T47D (cell line): ENCODE data around the gene CLN3.

ENCODE experiments used
- DNase-seq, 2 experiments: peaks; one replicate each; pipeline versions ENCODE4 v3.0.0 to v3.0.0-alpha.2; 2011 to 2012; ENCODE audit warnings: low read depth in 1 of 2, low spot score in 1 of 2
- JUND ChIP-seq: IDR thresholded peaks from 2 replicates; pipeline ENCODE4 v1.6.1; 2012; ENCODE audit warnings: low read depth
- in situ Hi-C: cut with HindIII; loops from 2 replicates; pipeline ENCODE4 v1.10.0; 2016; ENCODE audit warnings: low sequenced_read_pairs, low pct_unique_long_range_greater_than_20kb

Gene CLN3

DNA sequence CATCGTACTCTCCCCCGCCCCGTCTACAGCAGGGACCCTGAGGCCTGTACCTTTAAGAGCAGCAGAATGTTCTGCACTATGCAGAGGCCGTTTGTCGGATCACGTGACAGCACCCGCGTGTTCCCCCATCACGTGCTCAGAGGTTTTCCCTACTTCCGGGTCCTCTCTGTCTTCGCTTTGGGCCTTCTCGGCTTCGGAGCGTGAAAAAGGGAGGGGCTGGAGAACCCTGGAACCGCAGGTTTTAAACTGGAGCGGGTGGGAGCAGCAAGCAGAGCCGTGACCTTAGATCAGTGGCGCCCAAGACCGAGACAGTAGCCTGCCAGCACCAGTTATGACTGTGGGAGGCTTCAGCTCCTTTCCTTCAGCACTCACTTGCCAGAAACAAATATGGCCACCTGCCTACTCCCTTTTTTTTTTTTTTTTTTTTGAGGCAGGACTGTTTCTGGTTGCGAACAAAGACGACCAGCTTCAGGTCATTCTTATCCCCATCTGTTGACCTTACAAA, at the start of gene CLN3:
Gene CLN3, minus strand, starts transcription at position 105 of the 505 bp plus-strand sequence. CDS start 315 bp downstream, outside the sequence.
- peak; percentile 86 to 98 for DNase-seq
- TF ChIP-seq JUND = no peak
- in situ Hi-C loops = no loop called here

DNA sequence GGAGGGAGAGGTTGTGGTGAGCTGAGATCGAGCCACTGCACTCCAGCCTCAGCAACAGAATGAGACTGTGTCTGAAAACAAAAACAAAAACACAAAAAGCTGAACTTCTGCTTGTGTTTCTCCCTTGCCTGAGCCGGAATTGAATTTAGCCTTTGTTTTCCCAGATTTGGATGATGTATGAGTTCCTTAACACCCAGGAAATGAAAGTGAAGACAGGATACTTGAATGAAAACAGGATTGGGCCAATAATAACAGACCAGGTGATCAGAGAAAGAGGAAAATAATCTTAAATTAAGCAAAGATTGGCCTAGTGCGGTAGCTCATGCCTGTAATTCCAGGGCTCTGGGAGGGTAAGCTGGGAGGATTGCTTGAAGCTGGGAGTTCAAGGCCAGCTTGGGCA, 48.5 kb upstream of the CLN3 start:
- in situ Hi-C loops = no loop called here
- TF ChIP-seq JUND = no peak
- no peak for DNase-seq

DNA sequence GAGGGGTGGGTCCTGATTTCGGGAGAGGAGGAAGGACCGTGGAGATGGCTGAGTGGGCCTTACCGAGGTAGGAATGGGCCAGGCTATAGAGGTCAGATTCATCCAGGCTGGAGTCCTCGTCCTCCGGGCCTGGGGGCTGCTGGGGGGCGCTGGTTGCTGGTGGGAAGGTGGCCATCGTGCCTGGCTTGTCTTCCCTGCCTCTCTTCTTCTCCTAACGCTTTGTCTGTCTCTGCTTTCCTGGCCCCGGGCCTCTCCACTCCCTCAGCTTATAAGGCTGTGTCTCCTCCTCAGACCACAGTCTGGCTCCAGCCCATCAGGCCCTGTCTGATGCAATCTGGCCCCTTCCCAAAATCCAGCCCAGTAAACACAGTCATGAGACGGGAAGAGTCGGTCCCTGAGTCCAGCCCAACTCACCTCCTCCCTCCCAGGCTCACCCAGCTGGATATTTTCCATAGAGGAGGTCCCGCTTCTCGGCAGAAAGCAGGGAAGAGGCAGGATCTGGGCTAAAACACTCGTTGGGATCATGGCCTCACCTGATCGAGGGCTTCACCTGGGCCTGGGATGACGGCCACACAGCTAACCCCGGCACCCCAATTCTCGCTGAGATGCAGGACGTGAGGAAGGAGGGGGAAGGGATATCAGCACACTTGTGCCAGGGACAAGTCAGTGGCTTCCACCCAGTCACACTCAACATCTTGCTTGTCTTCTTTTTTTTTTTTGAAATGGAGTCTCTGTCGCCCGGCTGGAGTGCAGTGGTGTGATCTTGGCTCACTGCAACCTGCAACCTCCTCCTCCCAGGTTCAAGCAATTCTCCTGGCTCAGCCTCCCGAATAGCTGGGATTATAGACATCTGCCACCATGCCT, 47.1 kb upstream of the CLN3 start, which contains the start of gene NUPR1:
Gene NUPR1, minus strand, starts transcription at position 242 of the 864 bp plus-strand sequence. Its CDS starts 67 bp downstream, at position 175.
- peak; percentile 85 to 99 for DNase-seq
- no peak for TF ChIP-seq JUND
- in situ Hi-C loops = no loop called here

DNA sequence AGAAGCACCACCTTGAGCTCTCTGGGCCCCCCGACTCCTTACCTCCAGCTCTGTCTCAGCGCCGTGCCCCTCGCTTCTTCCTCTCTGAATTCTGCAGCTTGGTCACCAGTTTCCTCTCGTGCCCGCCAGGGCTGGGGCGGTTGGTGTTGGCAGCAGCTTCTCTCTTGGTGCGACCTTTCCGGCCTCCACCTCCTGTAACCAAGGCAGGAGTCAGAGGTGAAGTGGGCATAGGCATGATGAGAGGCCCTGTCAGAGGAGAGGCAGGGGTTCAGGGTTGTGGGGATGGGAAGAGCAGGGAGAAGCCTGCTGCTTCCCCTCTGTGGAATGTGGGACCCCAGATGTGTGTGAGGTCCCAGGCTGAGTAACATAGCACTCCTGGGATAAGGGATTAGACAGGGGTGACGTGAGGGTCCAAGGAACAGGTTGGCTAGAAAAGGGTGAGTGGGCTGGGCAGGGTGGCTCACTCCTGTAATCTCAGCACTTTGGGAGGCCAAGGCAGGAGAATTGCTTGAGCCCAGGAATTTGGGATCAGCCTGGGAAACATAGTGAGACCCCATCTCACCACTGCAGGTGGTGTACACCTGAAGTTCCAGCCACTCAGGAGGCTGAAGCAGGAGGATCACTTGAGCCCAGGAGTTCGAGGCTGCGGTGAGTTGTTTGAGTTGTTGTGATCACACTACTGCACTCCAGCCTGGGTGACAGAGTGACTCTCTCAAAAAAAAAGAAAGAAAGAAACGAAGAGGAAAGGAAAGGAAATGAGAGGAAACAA, 46.3 kb upstream of the CLN3 start:
- DNase-seq = no peak
- in situ Hi-C loops = no loop called here
- TF ChIP-seq JUND = no peak

DNA sequence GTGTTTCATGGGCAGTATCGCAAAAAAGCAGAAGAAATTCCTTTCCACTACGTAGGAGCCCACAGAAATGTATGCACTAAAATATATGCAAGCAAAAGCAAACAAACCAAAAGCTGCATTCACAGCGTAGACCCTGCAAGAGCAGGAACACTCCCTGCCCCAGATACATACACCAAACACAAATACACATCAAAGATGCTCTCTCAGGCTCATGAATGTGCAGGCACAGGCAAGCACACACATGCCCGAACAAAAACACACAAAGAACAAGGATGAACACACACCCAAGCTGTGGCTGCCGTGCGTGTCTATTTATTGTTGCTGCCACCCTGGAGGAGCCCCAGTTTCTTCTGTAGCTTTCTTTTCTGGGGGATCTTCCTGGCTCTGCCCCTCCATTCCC, 45.2 kb upstream of the CLN3 start:
- in situ Hi-C loops = no loop called here
- DNase-seq = no peak
- no peak for TF ChIP-seq JUND

DNA sequence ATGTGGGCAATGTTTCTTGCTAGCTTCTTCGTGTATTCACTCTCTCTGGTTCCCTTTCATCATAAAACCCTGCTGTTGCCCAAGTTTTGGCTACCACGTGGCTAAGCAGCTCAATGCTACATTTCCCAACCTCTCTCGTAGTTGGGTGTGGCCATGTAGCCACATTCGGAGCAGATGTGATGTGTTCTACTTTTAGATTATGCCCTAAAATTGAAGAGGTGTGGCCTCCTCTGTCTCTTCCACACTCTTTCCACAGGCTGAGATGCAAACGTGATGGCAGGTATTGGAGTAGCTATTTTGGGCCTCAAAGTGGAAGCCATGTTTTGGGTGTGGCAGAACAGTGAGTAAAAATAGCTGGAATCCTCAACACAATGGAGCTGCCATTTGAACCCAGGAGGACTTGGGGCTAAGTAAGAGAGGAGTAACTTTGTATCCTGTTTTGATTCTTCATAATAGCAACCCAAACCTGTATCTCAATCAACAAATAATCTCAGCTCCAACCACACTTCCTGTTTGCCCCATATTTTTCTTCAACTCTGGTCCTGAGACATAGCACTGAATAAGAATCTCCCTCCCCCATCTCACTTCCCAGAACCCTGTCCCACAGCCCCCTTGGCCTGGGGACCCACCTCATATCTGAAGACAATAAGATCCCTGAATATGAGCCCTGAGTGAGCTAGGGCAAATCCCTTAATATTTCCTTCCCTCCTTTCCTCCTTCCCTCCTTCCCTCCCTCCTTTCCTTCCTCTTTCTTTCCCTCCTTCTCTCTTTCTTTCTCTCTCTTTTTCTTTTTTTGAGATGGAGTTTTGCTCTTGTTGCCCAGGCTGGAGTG, 42.9 kb upstream of the CLN3 start:
- no peak for DNase-seq
- no peak for TF ChIP-seq JUND
- in situ Hi-C loops = no loop called here

DNA sequence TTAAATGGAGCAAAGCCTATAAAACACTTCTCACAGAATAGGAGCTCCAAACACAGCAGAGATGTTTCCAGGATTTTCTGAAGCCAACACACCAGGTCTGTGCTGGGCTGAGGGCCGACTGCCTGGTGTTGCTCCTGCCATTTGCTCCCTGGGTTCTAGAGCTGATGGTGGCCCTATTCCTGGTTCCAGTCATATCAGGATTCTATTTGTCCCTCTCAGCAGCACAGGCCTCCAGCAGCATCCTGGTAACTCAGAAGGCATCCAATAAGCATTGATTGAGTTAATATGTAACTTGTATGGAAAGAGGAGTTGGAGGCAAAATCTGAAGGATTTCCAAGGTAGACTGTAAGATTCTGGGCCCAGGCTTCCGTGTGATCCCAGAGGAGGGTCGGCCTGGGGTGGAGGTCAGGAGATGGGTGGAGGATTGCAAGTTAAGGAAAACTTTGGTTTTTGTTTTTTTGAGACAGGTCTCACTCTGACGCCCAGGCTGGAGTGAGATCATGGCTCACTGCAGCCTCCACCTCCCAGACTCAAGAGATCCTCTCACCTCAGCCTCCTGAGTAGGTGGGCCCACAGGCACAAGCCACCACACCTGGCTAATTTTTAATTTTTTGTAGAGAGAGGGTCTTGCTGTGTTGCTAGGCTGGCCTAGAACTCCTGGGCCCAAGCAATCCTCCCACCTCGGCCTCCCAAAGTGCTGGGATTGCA, 41.2 kb upstream of the CLN3 start:
- TF ChIP-seq JUND = no peak
- no peak for DNase-seq
- in situ Hi-C loops = no loop called here

DNA sequence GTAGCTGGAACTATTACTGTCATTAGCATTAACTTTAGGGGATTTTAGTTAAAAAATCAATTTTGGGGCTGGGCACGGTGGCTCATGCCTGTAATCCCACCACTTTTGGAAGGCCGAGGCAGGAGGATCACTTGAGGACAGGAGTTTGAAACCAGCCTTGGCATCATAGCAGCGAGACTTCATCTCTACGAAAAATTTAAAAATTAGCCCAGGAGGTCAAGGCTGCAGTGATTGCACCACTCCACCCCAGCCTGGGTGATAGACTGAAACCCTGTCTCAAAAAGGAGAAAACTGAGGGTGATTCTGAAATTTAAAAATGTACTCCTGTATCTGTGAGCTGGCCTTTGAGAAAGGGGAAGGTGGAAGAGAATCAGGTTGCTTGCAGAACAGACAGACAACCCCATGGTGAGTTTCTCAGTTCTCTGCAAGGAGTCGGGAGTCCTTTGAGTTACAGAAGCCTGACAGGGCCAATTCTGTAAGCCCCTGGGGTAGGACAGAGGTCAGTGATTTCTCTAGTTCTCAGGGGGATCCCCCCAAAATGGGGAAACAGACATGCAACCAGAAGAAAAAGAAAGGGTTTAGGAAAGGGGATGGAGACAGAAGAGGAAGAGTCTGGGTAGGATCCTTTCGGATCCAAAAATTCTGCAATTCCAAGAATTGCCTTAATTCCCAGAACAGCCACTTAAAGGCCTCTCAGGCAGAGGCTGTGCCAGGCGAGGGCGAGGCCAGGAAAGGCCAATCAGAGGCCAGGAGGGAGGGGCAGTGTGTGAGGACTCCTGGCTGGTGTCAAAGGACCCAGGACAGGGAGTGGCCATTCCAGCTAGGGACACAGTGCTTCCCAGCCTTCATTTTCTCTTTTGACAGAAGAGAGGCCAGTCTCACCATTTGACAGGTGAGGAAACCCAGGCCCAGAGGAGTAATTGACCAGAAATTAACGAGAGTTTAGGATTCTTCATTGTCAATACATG, 40.2 kb upstream of the CLN3 start:
- peak; percentile 58 to 89 for DNase-seq
- no peak for TF ChIP-seq JUND
- in situ Hi-C loops = no loop called here

DNA sequence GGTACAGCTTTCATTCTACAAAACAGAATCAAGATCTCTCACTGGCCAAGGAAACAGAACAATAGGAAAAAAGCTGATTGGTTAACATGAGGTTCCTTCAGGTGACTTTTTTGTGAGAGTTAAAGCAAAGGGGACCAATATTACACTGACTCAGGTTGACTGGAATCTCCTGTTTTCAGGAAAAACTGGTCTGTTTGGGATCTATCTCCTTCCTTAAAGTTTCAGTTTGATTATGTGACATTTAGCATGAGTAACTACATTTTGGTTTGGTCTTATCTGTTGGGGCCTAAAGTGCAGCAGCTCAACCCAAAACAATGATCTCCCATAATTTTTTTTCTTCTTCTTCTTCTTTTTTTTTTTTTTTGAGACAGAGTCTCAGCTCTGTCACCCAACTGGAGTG, 37.2 kb upstream of the CLN3 start:
- in situ Hi-C loops = no loop called here
- no peak for TF ChIP-seq JUND
- no peak for DNase-seq

DNA sequence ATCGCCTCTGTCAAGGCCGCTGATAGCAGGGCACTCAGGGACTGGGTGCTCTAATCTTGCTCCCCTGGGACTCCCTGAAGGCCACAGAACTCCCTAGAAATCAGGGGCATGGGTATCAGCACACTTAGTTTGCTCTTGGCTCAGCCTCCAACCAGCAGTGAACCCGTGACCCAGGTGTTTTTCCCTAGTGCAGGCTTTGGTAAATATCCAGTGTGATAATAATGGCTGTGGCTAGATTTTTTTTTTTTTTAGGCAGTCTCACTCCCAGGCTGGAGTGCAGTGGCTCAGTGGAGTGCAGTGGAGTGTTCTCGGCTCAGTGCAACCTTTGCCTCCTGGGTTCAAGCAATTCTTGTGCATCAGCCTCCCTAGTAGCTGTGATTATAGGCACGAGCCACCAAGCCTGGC, 36.6 kb upstream of the CLN3 start:
- no peak for TF ChIP-seq JUND
- in situ Hi-C loops = no loop called here
- no peak for DNase-seq

DNA sequence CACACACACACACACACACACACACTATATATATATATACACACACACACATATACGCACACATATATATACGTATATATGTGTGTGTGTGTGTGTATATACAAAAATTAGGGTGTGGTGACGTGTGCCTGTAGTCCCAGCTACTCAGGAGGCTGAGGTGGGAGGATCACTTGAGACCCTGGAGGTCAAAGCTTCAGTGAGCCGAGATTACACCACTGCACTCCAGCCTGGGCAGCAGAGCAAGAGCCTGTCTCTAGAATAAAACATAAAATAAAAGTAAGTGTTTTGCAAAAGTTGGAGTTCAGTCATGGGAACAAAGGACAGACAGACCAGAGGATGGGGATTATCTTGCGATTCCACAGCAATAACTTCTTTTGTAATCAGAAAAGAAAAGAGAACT, 36.1 kb upstream of the CLN3 start:
- in situ Hi-C loops = no loop called here
- no peak for TF ChIP-seq JUND
- DNase-seq = no peak
